ENCODE measurements around the gene PCCA.

PCCA gene

DNA sequence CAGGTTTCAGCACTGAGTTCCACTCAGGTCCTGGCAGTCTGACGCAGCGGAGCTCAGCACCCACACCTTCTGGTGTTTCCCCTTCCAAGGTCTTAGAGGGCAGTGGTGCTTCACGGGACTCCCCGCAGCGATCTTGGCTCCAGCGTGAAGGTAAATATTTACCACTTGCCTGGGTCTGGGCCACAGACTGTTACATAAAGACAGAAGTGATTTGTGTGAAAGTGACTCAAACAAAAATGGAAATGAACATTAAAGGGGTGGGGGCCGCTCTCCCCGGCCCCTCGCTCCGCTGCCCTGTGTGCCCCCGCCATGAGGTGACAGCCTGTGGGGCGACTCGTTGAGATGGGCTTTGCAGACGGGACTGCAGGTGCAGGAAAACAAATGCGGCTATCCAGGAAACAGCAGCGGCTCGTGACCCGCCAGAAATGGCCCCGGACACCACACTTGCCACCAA, 444.7 kb downstream of the PCCA start:
- no peak for DNase-seq

DNA sequence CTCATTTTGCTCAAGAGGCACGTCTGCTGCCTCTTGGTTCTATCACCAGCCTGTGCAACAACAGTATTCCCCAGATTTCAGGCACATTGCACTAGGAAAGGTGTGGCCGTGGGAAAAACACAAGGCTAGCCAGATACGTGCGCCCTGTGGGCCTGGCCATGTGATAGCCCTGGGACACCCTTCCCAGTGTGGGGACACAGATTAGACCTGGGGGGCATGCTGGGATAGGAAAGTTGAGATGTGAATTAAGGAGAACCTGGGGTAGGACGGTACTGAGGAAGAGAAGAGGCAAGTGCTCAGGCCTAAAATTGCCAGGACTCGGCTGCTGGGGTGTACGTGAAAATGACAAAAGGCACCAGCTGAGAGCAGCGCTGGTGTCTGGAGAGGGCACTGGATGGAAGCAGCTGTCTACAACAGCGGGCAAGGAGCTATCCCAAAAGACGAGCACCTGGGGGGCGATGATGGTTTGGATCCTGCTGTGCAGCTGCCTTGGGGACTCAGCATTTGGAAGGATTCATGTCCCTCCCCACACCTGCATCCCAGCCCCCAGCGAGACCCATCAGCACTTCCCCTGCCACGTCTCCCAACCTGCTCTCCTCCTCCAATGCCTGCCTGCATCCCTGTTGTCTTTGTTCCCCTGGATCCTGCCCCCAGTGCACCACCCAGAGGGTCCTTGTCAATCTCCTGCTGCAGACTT, 445.4 kb downstream of the PCCA start:
- no peak for DNase-seq

DNA sequence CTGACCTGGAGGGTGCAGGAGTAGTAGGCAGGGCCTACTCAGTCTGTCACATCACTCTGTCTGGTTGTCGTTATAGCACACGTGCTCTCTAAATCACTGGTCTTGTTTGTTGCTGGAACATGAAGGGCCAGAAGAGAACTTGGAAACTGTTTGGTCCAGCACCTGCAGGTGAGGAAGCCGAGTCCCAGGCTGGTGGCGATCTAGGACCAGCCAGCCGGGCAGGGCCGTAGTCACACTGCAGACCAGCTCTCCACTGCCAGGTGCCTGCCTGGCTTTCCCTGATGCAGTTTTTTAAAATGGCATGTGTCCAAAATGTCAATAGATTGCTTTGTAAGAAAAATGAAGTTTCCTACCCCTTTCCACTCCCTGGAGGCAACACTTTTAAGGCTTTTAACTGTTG, 446.0 kb downstream of the PCCA start:
- no peak for DNase-seq

DNA sequence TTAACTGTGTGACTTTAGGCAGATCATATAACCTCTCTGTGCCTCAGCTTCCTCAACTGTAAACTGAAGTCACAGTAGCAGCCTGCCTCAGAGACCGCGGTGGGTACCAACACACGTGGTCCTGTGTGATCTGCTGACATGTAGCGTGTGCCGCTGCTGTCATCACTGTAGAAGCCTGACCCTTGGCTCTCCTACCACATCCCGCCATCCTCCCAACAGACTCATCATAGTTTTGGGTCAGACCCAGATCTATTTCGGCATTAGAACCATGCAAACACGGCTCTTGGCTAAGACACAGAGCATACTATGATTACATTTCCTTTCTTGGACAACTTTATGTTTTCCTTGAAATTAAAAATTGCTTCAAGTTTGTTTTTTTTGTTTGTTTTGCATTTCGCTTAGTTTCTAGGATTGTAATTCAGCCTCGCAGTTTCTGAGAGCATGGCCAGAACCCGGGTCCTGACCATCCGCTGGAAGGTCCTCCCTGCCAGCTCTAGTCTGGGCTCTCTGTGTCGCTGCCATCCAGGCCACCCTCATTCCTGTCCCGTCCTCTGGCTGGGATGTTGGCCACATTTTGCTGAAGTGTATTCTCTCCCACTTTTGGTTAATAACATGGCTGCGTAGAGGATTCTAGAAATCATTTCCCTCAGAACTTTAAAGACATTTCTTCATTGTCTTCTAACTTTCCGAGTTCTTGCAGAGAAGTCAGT, 446.7 kb downstream of the PCCA start:
- no peak for DNase-seq

DNA sequence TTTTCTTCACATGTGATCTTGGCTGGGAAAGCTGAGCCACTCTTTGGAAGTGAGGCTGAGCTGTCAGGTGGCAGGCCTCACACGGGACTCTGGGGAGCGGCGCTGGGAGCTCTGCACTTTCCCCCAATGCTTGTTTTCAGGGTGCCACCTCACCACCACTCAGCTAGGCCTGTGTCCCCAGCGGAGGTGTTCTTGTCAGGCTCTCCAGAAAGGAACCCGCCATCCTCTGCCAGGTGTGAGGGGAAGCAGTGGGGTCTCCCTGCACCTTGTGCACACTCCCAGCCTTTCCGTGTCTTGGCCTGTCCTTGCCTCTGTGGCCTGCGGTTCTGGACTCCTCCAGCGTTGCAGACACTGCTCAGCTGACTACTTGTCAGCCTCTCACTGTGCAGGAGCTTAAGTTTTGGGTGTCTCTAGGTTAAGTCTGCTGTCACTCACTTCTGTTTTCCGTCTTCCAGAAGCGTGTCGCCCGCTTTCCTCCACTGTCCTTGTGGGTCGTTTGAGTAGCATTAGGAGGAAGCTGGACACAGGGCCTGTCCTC, 447.8 kb downstream of the PCCA start:
- no peak for DNase-seq

DNA sequence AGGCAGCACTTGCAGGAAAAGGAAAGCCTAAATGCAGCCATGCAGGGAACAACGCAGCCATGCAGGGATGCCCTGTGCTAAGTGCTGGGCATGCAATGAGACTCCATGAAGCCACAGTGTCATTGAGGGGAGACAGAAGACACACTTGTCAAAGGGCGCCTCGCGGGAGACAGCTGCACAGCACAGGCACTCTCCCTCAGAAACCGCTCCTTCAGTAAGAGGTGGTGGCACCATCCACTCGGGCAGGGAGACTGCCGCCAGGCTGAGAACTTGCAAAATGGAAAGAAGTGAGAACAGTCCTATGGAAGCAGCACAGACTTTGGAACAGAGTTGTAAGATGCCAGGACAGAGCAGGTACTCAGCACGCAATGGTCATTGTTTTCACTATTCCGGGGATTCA, 448.6 kb downstream of the PCCA start:
- DNase-seq, result no peak

DNA sequence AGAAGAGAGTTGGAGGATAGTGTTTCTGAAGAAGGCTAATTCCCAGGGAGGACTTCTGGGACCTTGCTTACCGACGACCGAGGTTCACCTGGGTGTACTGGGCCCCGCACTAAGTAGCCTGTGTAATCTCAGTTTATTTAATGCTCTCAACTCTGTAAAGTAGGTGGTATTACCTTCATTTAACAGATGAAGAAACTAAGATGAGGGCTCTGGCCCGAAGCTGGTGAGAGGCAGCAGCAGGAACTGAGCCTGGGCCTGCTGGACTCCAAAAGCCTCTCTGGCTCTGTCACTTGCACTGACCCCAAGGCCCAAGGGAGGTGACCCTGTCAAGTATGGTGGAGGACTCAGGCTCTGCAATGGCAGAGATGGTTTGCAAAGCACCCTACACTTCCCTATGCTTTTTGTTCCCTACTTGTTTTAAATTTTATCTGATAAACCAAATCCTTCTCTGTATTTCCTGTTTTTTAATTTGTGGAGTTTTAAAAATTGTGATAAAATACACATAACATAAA, 449.1 kb downstream of the PCCA start:
- no peak for DNase-seq

DNA sequence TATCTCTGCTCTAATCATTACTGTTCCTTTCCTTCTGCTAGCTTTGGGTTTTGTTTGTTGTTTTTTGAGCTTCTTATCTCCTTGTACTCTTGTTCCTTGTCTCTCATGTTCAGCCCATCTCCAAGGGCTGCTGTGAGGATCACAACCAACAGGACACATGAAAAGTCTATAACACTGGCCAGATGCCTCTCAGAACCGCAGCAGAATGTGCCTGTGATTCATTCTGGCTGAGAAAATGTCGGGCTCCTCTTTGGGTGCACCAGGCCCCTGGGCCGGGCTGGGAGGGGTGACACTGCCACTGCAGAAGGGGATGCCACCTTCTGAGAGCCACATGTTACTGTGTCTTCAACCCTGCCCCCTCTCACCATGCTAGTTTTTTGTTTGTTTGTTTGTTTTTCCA, 451.7 kb downstream of the PCCA start:
- no peak for DNase-seq

DNA sequence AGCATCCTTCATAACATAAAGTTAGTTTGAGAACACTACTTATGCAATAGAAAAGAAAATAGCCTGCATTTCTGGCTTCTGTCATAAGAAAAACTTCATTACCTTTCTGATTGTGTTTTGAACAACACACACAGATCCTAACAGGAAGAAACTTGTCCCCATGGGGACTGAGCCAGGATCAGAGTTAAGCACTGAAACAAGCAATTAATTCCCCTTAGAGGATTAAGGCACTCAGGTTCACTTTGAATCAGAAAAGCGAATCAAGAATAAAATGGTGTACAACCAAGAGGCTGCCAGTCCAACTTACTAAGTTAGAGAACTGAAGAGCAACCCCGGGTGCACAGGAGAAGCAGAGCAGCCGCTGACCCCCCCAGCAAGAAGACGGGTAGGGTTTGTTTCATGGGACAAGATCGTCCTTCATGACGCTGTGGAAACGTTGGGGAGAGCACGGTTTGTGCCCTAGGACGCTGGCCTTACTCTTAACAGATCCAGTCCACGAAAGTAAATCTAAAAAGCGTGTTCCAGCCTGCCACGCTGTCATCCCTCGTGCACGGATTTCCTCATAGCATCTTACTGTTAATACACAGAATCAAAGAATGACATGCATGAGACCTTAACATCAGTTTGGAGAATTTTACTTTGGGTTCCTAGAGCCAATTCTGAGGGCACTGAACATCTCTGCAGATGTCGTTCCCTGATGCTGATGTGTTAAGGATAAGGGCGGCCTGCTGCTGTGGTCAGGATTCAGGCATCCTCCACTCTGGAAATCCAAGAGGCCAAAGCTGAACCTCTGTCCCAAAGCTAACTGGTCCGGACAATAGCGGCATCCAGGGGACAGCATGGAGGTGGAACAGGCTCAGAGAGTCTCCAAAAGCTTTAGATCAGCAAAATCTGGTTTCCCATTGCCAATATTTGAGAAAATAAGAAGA, 453.3 kb downstream of the PCCA start:
- DNase-seq, result no peak

DNA sequence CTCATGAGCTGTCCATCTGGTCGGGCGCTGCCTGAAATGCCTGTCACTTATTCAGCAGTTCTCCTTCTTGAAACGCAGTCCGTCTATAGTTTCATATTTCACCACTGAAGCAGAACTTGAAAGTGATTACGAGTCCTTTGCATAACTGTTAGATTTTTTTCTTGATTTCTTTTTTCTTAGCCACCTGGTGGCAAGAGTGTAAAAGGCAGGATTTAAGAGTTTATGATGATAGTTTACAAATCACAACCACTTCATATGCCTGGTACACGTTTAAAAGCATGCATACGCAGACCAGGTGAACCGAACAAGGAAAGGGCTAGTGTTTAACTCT, 453.9 kb downstream of the PCCA start:
- no peak for DNase-seq

DNA sequence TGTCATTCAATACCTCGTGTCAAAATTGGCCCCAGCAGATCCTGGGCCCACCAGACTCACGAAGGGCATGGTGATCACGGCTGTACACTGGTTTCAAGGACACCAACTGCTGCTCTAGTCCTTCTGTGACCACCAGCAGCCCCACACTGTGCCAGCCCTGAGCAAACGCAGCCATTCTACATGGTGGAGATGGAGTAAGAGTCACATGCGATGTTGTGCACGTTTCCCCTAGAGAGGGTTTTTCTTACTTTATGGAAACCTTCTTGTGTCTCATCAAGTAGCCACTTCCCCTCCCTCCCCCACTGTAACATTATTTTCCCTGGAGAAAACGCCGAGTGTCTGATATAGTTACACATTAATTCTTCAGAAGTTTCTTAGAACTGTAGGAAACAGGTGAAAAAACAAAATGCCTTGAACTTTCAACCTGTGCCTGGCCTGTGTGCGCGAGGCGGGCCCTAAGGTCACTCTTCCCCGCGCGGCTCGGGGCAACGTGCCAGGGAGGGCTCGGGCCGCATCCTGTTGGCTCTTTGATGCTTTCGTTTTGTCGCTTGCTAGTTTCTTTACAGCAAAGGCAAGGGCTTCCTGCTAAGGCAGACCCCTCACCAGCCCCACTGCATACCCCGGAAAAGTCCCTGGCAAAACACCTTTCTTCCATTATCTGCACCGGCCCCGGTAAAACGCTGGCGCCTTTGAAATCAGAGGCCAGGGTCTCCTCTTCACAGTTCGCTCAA, 455.1 kb downstream of the PCCA start:
- no peak for DNase-seq

DNA sequence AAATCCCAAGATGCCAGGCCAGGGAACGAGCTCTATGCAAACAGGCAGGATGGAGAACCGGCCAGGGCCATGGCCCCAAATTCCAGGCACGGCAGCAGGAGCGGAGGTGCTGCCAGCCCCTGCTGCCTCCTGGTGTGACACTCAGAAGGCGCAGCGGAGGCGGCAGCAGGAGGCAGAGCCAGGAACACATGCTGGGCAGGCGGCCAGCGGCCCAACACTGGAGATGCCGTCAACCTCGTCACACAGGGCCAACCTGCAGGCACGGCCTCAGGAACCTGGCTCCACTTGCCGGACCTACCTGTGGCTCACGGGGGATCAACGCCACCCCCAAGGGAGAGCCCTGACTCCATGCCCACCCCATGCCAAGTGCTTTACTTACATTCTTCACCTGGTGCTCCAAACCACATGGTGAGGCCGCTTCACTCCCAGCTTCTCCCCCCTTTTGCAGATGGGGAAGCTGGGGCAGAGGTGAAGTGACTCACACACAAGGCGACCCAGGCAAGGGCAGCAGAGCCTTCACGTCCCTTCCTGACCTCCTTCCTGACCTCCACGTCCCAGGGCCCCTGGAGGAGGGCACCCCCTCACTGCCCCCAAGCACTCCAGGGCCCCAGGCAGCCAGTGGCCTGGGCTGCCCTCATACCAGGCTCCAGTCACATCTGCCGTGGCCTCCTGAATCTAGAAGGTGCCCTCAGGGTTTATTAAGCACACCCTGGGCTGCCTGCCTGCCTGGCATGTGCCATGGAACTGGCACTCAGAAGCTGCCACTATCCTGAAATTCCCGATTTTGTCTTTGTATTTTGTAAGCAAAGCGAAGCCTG, 456.2 kb downstream of the PCCA start:
- no peak for DNase-seq

DNA sequence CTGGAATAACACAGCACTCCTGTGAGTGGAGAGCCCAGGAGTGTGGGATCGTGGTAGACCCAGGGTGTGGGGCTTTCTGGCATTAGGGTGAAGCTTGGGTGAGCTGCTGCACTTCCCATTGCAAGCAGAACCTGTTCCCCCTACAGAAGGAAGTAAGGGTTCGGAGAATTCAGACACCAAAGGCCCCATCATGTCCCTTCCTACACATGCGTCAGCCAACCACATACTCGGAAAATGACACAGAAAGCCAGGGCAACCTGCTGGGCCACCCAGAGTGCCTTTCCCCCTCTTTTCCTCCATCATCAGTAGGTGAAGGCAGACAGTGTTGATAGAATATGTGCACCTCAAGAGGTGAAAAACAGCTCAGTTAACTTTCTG, 456.8 kb downstream of the PCCA start:
- DNase-seq, result no peak

DNA sequence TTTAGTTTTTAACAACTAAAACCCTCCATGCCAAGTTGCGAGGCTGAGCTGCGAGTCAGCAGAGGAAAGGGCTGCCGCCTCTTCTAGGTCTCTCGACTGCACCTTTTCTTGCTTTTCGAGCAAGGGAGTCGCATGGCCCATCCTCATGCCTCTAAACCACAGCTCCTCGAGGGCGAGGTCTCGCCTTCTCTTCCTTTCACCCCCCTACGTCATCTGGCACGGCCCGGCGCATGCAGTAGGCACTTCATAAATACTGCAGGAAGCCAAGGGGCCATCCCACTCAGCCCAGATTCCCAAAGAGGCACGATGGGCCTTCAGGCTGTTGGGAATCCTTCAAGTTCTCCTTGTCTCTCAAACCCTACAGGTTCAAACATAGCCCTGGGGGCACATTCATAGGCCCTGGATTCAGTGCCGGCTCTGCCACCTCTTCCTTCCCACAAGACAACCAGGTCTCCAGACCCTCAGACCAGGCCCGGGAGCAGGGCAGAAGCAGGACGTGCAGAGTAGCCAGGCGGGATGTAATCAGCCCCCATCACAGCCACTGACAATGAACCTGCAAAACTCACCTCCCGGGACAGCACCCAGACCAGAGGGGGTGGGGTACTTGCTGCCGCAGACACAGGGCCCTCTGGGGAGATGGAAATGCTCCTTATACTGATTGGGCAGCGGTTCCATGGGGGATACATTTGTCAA, 458.0 kb downstream of the PCCA start:
- no peak for DNase-seq

DNA sequence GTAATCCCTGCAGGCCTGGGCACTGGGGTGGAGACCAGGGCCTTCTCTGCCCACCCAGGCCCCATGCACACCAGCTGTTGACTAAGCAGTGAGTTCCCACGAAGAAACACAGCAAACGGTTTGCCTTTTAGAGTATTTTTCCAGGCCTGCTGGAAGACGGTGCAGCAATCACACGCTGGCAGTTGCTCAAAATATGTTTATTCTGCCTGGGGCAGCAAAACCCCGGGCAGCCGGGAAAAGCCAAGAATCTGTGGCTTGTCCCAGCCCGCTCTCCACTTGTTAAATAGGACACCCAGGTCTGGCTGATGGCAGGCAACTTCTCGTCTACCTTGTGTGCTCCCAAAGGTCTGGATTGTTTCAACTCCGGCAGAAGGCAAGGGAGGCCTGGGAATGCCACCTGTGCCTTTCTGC, 458.9 kb downstream of the PCCA start:
- peak; percentile 46 for DNase-seq

DNA sequence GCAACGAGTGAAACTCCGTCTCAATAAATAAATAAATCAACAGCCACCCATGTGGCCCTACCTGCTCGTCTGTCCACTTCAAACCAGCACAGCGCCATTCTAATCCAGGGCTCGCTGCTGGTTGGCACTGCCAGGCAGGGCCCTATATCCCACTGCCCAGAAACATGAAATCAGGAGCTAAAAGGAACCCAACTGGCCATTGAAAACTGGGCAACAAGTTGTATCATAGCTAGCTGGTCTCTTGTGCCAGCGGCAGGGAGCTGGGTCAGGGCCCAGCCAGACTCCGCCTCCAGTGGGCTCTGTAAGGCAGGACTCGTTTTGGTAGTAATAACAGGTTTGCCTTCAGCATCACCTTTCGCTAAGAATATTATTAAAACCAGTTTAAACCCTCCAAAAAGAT, 460.4 kb downstream of the PCCA start:
- DNase-seq, result no peak

DNA sequence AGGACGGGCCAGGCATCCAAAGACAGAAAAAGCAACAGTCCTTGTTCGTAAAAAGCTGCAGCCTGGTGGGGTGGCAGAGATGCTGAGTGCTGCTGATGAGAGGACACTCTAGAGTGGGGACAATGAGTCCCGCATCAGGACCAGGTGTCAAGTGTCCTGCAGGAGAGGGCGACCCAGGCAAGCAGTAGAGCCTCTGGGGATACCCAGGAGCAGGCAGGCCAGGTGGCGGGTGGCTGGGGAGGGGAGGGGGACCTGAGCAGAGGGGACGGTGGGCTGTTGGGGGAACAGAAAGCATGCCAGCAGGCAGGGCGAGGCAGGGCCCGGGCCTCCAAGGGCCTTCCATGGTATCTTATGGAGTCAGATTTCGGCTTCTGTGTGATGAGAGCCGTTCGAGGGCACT, 463.9 kb downstream of the PCCA start:
- no peak for DNase-seq

DNA sequence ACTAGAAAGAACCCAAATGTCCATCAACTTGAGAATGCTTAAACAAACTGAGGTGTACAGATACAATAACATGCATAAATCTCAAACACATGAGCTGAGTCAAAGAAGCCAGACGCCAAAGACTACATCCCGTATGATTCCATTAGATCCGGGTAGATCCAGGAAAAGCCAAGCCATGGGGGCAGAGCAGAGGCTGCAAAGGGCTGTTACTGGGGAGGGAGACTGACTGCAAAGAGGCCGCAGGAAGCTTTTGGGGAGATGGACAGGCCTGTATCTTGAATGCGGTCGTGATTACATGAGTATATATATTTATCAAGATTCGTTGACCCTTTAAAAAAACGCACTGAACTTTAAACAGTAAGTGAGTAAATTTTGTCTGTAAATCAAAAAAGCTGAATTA, 471.0 kb downstream of the PCCA start:
- no peak for DNase-seq

DNA sequence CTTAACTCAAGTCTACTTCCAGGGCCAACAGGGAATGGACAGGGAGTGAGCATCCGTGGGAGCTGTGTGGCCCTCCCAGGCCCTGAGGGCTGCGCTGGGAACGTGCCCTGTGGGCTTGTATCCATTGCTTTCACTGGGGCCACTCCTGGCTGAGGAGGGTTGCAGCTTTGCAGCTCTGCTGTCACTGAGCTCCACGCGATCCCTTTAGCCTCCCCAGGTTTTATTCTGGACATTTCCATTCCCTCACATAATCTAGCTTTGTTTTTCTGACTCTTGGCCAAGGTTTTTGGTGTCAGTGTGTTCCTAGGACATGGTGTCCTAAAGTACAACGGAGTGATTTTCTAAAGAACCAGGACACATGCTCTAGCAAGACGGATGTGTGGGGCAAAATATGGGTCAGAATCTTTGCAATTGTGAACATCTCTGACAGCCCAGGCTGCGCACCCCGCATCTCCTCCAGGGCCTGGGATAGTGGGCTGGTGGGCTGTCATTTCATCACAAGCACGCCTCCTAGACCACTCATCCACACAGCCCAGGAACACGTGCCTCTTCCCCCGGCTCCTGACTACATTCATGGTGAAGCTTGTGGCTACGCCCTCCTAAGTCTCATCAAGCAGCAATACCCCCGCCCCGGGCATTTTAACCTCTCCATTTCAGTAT, 471.7 kb downstream of the PCCA start:
- no peak for DNase-seq

DNA sequence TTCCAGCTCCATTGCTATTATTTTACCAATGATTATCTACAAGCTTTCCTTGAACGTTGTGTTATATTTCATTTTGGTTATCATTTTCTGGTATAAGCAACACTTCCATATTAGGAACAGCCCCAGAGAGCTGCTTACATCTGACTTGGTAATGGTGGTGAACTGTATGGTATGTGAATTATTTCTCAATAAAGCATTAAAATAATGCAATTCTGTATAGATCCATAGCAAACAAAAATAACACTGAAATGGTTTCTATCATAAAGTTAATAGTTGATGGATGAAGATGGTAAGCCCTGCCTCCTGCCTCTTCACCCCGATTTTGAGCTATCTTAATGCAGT, 472.2 kb downstream of the PCCA start:
- DNase-seq, result no peak
